Thyroid gland (tissue), 4 donors: ENCODE measurements around the gene DNAH3.

ENCODE experiments used
- POLR2A ChIP-seq, 2 donors: fragments of 450-650 bp; IDR thresholded peaks; one replicate each; pipeline ENCODE4 v1.6.1; 2017; ENCODE audit warnings: antibody characterized with exemption in 2 of 2, mild to moderate bottlenecking in 2 of 2, moderate library complexity in 1 of 2
- TF ChIP-seq, protein P1 (sequence below), 6 experiments: fragments of 200-600 bp in 3 of 6; fragments of 450-650 bp in 3 of 6; sonication (generic) in 3 of 6; IDR thresholded peaks; one replicate each; pipeline ENCODE4 v1.5.1; 2016 to 2019; ENCODE audit warnings: antibody characterized with exemption in 6 of 6, mild to moderate bottlenecking in 2 of 6, inconsistent platforms in 1 of 6, moderate library complexity in 1 of 6

DNA sequence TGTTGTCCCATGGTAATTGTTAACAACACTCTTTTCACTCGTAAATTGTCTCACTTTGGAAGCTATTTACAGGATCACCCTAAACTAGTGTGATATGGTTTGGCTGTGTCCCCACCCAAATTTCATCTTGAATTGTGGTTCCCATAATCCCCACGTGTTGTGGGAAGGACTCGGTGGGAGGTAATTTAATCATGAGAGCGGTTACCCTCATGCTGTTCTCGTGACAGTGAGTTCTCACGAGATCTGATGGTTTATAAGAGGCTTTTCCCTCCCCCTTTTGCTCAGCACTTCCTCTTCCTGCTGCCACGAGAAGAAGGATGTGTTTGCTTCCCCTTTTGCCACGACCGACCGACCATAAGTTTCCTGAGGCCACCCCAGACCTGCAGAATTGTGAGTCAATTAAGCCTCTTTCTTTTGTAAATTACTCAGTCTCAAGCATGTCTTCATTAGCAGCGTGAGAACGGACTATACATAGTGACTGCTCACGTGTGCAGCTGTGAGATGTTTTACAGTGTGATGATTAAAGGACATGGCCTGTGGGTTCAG, 34.4 kb downstream of the DNAH3 start:
- TF ChIP-seq, protein P1, sequence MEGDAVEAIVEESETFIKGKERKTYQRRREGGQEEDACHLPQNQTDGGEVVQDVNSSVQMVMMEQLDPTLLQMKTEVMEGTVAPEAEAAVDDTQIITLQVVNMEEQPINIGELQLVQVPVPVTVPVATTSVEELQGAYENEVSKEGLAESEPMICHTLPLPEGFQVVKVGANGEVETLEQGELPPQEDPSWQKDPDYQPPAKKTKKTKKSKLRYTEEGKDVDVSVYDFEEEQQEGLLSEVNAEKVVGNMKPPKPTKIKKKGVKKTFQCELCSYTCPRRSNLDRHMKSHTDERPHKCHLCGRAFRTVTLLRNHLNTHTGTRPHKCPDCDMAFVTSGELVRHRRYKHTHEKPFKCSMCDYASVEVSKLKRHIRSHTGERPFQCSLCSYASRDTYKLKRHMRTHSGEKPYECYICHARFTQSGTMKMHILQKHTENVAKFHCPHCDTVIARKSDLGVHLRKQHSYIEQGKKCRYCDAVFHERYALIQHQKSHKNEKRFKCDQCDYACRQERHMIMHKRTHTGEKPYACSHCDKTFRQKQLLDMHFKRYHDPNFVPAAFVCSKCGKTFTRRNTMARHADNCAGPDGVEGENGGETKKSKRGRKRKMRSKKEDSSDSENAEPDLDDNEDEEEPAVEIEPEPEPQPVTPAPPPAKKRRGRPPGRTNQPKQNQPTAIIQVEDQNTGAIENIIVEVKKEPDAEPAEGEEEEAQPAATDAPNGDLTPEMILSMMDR (IDR thresholded peaks at IDR 0.05), result no peak
- no peak for TF ChIP-seq POLR2A (IDR thresholded peaks at IDR 0.05)
